Daoy (cell line): ENCODE results near the gene ELP5. TPM values are rescaled to one million over a fixed set of nuclear protein-coding genes. Genes with fewer than 3 reads are reported as not detected.
"Not testable (repeated sequence)": the region's sequence is repeated elsewhere in the genome, so short reads cannot be mapped to it uniquely, and the experiment has no call there.

Experiments used
- DNase-seq: peaks from one replicate; pipeline ENCODE4 v3.0.0-alpha.2; 2015; ENCODE audit warnings: low read depth
- total RNA-seq: library from RNA; depleted of rRNA; stranded (reverse); fragments of >200 nt; shearing (Covaris generic); gene quantifications from 2 replicates; pipeline ENCODE4 v1.2.3, GENCODE V29; 2014

Gene ELP5
- total RNA-seq, 1 experiment from 2014 or later: 50.3 TPM

DNA sequence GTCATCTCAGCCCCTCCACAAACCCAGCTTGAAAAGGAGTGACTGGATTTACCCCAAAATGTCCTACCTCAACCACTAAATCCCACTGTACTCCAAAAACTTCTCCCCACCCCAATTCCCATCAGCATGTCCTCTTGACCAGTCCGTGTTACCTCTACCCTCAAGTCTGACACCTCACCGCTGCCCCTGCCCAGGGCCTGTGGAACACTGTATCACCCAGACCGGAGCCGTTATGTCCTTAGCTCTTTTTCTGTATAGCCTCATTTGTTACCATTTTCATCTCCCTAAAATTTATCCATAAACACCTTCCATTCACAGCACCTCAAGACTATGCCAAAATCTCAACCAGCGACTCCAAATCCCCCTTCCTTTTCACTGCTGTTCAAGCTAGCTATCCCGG, 15.2 kb upstream of the ELP5 start:
- no peak for DNase-seq

GRCh38 chr17:7237266-7237760, 14.7 kb upstream of the ELP5 start:
- no peak for DNase-seq

GRCh38 chr17:7237761-7238419, 14.1 kb upstream of the ELP5 start:
- peak; percentile 82 for DNase-seq

GRCh38 chr17:7238420-7239090, 13.5 kb upstream of the ELP5 start:
- no peak for DNase-seq

DNA sequence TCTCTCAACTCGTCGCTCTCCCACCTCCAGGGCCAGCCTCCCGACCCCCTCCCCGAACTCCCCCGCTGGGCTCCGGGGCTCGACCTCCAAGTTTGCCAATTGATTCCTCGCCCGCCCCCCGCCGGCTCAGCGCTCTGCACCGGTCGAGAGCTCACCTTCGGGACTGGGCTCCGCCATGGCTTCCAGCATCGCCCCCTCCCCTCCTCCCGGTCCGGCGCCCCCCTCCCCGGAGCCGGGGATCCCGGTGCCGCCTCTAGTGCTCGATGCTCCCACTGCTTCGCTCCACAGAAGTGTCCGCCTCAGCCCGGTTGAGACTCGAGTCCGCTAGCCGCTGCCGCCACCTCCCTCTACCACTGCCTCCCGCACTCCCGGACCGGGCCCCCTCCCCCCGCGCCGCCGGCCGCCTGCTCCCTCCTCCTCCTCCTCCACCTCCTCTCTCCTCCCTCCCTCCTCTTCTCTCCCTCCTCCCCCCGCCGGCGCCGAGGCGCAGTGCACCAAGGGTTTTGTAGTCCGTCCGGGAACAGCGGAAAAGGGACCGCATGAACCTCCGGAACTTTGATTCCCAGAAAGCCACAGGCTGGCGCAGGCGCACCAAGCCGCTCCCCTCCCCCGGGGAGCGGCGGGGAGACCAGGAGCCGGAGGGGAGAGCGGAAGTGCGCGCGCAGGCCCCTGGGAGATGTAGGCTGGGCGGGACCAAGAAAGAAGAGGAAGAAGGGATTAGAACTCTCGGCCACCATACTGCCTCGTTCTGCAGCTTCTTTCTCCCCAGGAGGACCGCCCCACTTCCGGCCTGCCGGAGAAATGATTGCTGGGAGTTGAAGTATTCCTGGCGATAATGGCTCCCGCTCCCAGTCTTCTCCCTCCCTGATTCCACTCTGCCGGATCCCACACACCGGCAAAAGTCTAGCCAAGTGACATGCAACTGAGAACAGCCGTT, 12.7 kb upstream of the ELP5 start, which contains the start of gene PHF23:
Gene PHF23, minus strand, starts transcription at position 367 of the 937 bp plus-strand sequence. Its CDS starts 178 bp downstream, at position 189.
- peak; percentile 99 for DNase-seq

DNA sequence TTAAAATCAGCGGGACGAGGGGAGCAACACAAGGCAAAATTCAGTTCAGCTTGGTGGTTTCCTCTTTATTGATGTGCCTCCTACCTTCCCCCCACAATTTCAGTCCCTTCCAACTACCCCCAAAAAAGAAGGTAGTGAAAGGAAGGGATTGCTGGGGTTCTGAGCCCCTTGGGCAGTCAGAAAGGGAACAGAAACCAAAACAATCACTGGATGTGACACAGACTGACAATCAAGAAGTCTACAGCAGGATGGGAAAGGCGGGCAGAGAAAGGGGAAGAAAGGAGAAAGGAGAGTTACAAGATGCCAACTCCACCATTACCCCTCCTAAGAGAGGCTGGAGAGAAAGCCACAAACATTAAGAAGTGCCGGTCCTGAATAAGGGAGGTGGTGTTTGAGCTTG, 11.6 kb upstream of the ELP5 start:
- no peak for DNase-seq

DNA sequence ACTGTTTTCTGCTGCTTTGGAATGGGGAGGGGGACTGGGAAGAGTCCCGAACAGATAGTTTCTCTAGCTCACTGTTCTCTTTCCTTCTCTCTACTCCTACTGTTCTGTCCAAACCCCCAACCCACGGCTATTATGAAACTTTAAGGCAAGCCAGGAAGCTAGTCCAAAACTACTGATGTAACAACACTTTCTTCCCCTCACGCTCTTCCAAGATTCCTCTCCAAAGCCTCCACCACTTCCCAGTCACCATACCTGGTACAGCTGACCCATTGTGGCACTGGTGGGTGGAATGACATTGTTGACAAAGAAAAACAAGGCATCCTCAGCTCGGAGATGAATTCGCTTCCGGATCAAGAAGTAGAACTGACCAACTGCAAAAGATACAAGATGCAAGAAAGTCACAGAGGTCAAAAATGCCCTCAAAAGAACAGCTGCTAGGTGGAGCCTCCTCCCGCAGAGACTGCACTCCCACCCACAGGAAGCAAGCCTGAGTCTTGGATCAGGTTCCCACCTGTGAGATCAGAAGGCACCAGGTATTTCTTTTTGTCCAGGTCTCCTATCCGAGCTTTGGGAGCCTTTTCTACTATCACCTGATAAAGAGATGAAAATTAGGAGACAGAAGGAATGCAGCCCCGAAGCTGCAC, 10.8 kb upstream of the ELP5 start:
- no peak for DNase-seq

GRCh38 chr17:7241783-7242716, 10.0 kb upstream of the ELP5 start, which contains the start of gene GABARAP:
GABARAP (minus strand) TSS chr17:7242449; CDS start chr17:7242330, 119 bp downstream.
- peak; percentile 92 for DNase-seq

DNA sequence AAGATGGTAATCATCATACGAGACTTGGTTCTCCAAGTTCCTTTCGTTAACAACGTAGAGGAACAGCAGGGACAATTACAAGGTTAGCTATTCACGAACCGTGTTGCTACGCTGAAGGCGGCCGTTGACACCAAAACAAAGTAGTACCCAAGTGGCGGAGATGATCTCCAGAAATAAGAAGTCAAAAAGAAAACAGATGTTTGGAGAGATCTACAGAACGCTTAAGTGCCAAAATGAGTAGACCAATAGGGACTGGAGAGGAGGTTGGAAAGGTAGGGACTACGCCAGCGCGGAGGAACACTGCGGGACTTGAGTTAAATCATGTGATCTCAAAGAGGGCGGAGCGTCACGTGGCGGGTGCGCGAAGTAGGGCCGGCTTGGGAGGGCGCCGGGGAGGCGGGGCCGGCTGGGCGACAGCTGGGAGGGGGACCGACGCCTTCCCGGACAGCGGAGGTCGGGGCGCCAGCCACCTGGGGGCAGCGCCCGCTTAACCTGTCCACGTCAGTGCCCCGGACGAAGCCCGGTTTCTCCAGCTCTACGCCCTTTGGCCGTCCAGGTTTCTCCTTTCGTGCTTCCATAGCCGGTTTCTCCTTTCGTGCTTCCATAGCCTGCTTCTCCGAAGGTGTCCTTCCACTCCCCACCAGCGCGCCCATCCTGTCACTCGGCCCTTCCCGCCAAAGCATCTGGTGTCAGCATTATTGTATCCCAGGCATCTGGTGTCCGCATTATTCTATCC, 9.1 kb upstream of the ELP5 start:
- peak; percentile 96 for DNase-seq

GRCh38 chr17:7243453-7243729, 8.6 kb upstream of the ELP5 start:
- no peak for DNase-seq

DNA sequence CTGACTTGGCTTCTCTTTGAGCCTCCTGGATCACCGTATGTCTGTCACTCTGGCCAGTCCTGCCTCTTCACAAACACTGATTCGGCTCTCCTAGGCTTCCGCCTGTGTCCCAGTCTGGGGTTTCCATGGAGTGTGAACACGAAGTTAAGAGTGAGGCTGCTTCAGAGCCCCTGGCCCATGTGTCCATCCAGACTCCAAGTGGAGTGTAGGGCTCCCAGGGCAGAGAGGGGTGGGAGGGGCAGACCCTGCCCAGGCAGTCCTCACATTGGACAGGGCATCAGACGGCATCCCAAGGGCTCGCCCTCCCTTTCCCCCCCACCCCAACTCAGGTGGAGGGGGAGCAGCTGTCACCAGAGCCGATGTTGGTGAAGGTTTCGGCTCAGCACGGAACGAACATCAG, 8.2 kb upstream of the ELP5 start:
- DNase-seq: not testable (repeated sequence)

DNA sequence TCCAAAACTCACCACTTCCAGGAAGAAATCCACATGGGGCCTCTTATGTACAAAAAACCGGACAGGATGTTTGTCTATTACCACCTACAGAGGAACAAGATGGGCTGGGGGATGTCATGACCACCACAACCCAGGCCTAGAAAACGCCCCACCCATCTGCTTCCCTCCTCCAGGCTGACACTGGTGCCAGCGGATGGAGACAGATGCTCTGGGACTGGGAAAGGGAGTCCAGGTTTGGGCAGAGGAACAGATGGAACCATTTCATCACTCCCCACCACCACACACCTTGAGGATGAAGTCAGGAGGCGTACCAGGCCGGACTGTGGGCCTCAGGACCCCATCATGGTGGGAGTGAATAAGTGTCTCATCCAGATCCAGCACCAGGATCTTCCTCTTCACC, 5.2 kb upstream of the ELP5 start:
- no peak for DNase-seq

DNA sequence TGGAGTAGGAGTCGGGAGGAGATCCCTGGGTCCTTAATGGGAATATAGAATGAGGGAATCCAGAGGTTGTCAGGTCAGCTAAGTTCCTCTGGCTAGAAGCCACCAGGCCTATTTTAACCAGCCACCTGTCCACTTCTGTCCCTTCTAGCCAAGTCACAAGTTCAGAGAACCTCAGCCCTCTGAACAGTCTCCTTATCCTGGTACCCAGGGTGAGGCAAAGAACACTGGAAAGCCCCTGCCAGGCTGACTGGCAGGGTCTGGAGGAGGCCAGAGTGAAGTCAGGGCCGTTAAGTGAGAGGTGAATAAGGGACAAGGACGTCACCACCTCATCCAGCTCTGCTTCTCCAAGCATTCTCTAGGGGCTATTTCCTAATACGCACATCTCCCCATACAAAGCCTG, 3.2 kb upstream of the ELP5 start:
- no peak for DNase-seq

DNA sequence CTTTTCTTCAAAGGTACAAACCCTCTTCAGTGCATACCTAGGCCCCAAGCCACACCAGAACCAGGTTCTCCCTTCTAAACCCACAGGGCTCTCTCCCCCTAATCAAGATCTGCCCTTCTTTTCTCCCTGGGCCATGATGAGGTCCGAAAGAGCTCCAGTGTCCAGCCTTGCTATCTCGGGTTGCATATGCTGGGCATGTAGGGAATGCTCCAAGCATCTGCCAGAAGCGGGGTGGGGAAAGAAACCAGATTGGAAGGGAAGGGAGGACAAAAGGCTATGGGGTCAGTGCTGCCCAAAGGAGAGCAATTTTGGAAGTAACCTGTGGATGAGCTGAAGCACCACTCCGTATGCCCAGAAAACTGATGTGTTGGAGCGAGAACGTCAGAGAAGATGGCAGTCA, 2.8 kb upstream of the ELP5 start:
- no peak for DNase-seq

DNA sequence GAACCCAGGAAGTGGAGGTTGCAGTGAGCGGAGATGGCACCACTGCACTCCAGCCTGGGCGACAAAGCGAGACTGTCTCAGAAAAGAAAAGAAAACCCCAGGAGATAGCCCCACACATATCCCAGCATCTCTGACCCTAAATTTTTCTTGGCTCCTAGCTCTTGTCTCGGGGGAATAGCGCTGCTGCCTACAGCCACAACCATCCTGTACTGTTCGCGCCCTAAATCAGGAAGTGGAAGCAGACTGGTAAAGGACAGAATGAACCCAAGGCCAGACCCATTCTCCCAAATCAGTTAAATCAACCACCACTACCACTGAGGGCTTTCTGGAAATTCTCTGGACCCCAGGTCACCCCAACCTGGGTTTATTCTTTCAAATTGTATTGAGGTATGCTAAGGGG, 2.2 kb upstream of the ELP5 start:
- no peak for DNase-seq

DNA sequence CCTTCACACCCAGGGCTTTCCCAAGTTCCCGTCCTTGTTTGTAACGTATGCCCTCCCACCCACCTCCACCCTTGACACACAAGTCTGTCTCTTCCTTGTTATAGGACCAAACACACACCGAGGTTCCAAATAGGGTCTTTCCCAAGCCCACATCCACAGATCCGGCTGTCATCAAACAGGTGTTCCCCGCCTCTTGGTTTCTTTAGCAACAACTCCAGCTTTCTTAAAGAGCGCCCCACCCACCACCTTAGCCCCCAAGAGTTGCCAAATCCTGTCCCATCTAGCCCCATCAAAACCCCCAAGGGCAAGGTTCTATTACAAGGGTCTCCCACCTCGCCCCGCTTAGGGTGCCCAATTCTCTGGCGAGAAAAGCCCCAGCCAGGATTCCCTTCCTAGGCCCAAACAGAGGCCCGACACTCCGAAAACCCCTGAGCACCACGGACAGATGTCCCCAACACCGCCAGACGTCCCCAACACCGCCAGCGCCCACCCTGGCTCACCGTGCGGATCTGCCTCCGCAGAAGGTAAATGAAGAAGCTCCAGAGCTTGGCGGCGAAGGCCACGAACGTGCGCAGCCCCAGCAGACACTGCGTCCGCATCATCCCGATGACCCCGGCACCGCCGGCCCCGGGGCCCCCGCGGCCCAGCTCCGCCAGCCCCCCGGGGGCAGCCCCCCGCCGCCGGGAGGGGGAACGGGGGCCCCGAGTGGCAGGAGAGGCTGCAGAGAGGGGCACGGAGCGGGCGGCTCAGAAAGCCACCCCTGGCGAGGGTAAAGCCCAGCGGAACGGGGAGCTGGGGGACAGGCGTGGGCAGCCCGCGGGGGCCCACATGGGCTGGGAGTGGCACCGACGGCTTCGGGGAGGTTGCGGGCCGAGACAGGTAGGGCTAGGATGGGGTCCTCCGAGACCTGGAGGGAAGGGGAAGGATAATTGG, 1.1 kb upstream of the ELP5 start:
- DNase-seq: no peak

GRCh38 chr17:7251661-7252175, 297 bp upstream of the ELP5 start, which contains the start of gene CTDNEP1:
CTDNEP1 (minus strand) TSS chr17:7251734; CDS start chr17:7251296, 438 bp downstream.
- DNase-seq: peak; percentile 99

- no peak for DNase-seq
Measured at GRCh38 chr17:7253082-7253481, 1.1 kb downstream of the ELP5 start.

DNA sequence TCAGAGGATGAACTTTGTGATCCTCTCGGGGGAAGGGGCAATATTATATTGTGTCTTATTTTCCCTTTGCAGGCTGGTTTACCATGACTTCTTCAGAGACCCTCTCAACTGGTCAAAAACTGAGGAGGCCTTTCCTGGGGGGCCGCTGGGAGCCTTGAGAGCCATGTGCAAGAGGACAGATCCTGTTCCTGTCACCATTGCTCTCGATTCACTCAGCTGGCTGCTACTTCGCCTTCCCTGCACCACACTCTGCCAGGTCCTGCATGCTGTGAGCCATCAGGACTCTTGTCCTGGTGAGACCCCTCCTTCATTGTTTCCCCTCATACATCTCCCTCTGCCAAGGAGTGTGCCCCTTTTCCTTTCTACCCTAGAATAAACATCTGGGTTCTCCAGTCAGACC, 2.5 kb downstream of the ELP5 start:
- no peak for DNase-seq
